ENCODE measurements around the gene SLIT1. TPM values are rescaled to one million over a fixed set of nuclear protein-coding genes. Genes with fewer than 3 reads are reported as not detected.

Gene SLIT1
- total RNA-seq, 2 donors from 2014 or later, result 0.78 to 0.99 TPM

- Histone ChIP-seq H3K4me1 (peaks cover 15% of the 10 kb centered on the region), H3K36me3 (replicated peaks in 1 of 2; ENCODE audit: insufficient read depth in 1 of 2, low read depth in 2 of 2) (no peaks in the 10 kb centered on the region), H3K27ac (no peak overlapping the region), H3K27me3 (no peaks in the 10 kb centered on the region), H3K9me3 (no peaks in the 10 kb centered on the region), H3K4me3 (no peak overlapping the region)
- intact Hi-C loops (cut with DNase I), result no loop called here
- TF ChIP-seq POLR2A (IDR thresholded peaks at IDR 0.05), result no peak
- TF ChIP-seq, protein P1, sequence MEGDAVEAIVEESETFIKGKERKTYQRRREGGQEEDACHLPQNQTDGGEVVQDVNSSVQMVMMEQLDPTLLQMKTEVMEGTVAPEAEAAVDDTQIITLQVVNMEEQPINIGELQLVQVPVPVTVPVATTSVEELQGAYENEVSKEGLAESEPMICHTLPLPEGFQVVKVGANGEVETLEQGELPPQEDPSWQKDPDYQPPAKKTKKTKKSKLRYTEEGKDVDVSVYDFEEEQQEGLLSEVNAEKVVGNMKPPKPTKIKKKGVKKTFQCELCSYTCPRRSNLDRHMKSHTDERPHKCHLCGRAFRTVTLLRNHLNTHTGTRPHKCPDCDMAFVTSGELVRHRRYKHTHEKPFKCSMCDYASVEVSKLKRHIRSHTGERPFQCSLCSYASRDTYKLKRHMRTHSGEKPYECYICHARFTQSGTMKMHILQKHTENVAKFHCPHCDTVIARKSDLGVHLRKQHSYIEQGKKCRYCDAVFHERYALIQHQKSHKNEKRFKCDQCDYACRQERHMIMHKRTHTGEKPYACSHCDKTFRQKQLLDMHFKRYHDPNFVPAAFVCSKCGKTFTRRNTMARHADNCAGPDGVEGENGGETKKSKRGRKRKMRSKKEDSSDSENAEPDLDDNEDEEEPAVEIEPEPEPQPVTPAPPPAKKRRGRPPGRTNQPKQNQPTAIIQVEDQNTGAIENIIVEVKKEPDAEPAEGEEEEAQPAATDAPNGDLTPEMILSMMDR (IDR thresholded peaks at IDR 0.05), result no peak
- ATAC-seq (no peak), DNase-seq (no peak)
- WGBS, 2 donors, result 83 to 93% methylated on average over 4 to 15 of the region's 15 CpGs
Observed at GRCh38 chr10:97060441-97061084, 125.2 kb downstream of the SLIT1 start.

DNA sequence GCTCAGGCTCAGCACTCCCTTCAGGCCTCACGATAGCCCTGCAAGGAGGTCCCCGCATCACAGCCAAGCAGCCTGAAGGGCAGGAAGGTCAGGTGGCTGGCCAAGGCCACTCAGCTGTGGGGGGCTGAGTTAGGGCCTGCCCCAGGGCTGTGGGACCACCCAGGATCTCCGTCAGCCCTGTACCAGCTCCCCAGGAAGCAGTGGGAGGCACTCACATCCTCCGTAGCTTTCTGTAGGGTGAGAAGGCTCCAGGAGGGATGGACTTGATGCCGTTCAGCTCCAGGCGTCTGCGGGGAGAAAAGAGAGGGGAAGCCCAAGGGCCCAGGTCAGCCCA lies 125.9 kb downstream of the SLIT1 start:
- Histone ChIP-seq H3K4me3 (no peak overlapping the region), H3K27ac (no peak overlapping the region), H3K9me3 (no peaks in the 10 kb centered on the region), H3K27me3 (no peaks in the 10 kb centered on the region), H3K4me1 (peaks cover 15% of the 10 kb centered on the region), H3K36me3 (replicated peaks in 1 of 2; ENCODE audit: insufficient read depth in 1 of 2, low read depth in 2 of 2) (no peaks in the 10 kb centered on the region)
- intact Hi-C loops (cut with DNase I), result no loop called here
- TF ChIP-seq, protein P1 (IDR thresholded peaks at IDR 0.05), result no peak
- no peak for TF ChIP-seq POLR2A (IDR thresholded peaks at IDR 0.05)
- ATAC-seq (no peak), DNase-seq (no peak)
- WGBS, 2 donors, result 81 to 100% methylated on average over 2 to 3 of the region's 7 CpGs

DNA sequence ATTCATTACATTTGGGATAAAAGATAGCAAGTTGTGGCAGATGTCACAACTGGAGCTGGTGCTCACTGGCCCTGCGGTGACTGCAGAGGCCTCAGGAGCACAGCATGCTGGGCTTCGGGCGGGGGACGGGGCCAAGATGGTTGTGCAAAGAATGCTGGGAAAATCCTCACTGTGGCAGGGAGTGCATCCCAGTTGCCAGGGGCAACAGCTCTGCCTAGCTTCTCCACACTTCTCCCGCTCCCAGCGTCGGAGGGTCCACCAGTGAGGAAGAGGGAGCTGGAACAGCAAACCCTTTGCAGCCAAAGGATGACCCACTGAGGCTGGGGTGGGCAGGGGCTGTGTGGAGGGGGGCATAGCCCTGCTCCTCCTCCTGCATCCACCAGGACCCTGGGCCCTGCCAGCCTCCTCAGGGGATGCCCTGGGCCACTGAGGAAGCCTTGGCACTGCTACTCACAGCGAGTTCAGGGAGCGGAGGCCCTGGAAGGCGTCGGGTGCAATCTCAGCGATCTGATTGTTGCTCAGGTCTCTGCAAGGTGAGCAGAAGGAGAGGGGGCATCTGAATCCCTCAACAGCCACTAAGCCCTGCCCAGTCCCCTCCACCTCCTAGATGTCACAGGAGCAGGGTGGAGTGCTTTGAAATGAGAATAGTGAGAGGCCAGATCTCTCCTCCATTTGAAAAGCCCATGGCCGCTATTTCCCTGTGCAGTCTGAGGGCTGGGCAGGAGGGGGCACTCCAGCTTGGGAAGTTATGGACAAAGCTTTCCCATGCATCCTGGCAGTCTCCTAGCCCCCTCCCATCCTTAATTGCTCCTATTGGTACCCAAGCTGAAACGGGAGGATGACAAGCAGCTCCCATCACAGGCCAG lies 126.5 kb downstream of the SLIT1 start:
- no peak for ATAC-seq
- Histone ChIP-seq H3K4me1 (peaks cover 9% of the 10 kb centered on the region), H3K27me3 (no peaks in the 10 kb centered on the region), H3K27ac (no peak overlapping the region), H3K36me3 (replicated peaks in 1 of 2; ENCODE audit: insufficient read depth in 1 of 2, low read depth in 2 of 2) (no peaks in the 10 kb centered on the region), H3K4me3 (no peak overlapping the region), H3K9me3 (no peaks in the 10 kb centered on the region)
- no peak for TF ChIP-seq POLR2A (IDR thresholded peaks at IDR 0.05)
- TF ChIP-seq, protein P1 (IDR thresholded peaks at IDR 0.05), result no peak
- DNase-seq, result no peak
- WGBS, 2 donors, result 84 to 85% methylated on average over 13 to 14 of the region's 14 CpGs
- intact Hi-C loops (cut with DNase I), result no loop called here

GRCh38 chr10:97058521-97058920 lies 127.2 kb downstream of the SLIT1 start:
- Histone ChIP-seq H3K27ac (no peak overlapping the region), H3K4me3 (no peak overlapping the region), H3K4me1 (peaks cover 2% of the 10 kb centered on the region), H3K27me3 (no peaks in the 10 kb centered on the region), H3K36me3 (replicated peaks in 1 of 2; ENCODE audit: insufficient read depth in 1 of 2, low read depth in 2 of 2) (no peaks in the 10 kb centered on the region), H3K9me3 (no peaks in the 10 kb centered on the region)
- no peak for ATAC-seq
- DNase-seq, result no peak
- TF ChIP-seq, protein P1 (IDR thresholded peaks at IDR 0.05), result no peak
- no peak for TF ChIP-seq POLR2A (IDR thresholded peaks at IDR 0.05)
- intact Hi-C loops (cut with DNase I), result no loop called here
- 31 to 37% methylated on average over 4 of the region's 4 CpGs for WGBS, 2 donors

Measured in body of pancreas (tissue), 4 donors.